SHP77 (cell line): ENCODE measurements around the gene GALM.
"Not testable (repeated sequence)": the region's sequence is repeated elsewhere in the genome, so short reads cannot be mapped to it uniquely, and the experiment has no call there.

ENCODE experiments used
- DNase-seq, 2 experiments: peaks; one replicate each; lab custom pipeline; 2025; lab: John Stamatoyannopoulos, UW

Gene GALM

GRCh38 chr2:38682008-38682575, 16.2 kb downstream of the GALM start:
- DNase-seq: no peak

DNA sequence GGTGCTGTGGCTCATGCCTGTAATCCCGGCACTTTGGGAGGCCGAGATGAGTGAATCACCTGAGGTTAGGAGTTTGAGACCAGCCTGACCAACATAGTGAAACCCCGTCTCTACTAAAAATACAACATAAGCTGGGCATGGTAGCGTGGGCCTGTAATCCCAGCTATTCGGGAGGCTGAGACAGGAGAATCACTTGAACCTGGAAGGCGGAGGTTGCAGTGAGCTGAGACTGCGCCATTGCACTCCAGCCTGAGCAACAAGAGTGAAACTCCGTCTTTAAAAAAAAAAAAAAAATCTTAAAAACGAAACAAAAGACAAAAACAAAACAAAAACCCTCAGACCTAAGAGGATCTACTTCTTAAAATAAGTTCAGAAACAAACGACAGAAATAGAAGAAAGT, 16.7 kb downstream of the GALM start:
- not testable (repeated sequence) for DNase-seq

DNA sequence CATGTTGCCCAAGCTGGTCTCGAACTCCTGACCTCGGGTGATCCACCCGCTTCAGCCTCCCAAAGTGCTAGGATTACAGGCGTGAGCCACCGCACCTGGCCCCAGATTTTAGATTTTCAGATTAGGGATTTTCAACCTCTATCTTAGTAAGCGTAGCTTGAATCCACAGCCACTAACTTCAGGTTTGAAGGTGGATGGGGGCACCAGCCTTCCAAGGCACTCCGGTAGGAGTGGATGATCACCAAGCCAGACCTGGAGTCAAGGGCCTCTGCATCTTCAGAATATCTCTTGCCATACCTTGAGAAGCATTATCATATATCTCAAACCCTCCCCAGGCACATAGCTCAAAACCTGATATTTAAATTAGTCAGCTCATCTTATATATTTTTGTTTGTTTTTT, 17.9 kb downstream of the GALM start:
- DNase-seq: no peak

- no peak for DNase-seq
Measured at GRCh38 chr2:38685116-38685735, 19.3 kb downstream of the GALM start.

DNA sequence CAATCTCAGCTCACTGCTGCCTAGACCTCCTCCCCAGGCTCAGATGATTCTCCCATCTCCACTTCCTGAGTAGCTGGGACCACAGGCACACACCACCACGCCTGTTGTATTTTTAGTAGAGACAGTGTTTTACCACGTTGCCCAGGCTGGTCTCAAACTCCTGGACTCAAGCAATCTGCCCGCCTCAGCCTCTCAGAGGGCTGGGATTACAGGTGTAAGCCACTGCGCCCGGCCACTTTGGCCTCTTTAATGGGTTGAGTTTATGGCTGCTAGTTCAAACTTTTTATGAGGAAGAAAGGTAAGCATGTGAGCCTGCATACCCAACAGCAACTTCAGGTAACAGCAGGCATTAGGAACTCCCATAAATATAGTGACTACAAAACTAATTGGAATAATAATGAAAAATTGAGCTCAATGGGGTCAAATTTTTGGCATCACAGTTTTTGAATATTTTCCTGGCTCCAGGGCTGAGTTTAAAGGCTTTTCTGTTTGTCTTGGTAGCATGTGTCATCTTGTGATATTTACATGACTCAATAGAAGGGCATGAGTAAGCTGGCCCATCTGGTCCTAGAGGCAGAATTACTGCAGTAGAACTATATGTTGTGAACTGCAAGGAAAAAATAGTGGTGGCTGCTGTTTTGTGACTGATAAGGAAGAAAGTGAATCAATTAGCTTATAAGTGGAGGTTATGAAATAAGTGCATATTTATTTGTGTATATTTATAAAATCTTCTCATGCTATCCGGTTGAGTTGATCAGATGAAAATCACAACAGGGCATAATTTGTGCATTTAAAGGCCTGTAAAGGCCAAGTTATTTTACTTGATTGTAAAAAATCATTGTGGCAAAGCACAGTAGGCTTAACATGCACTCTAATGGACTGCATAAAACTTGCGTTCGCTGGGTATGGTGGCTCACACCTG, 24.8 kb downstream of the GALM start:
- DNase-seq: no peak

DNA sequence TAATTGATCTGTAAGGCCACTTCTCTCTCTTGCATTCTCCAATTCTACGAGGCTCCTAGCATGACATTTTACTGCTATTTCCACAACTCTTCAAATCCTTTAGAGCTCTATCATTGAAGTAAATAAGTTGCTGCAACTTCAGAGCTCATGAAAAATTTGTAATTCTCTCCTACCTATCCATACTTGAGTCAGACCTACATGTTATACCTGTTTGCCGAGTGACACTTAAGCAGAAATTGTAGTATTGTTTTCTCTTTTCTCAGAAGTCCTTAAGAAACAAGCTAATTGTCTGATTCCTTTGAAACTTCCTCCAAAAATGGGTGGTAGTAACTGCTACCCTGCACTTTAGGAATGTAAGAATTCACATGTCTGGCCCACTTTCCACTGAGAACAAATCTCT, 26.1 kb downstream of the GALM start:
- DNase-seq: no peak

GRCh38 chr2:38692636-38693318, 26.9 kb downstream of the GALM start:
- no peak for DNase-seq

- DNase-seq: no peak
Measured at GRCh38 chr2:38697116-38697840, 31.4 kb downstream of the GALM start.

DNA sequence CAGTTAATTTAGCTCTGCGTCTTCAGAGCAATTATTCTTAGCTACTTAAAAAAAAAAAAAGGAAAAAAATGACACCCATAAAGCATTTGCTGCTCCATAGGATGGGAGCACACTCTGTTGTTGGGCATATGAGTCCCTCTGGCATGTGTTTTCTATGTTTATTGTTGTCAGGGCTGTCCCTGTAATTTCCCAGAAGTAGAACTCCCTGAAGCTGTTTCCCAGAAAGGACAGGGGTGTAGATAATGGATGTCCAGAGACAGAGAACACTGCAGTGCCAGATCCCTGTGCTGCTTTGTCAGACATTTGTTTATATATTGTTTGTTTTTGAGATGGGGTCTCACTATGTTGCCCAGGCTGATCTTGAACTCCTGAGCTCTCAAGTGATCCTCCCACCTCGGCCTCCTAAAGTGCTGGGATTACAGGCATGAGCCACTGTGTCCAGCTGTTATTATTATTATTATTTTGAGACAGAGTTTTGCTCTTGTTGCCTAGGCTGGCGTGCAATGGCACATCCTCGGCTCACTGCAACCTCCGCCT, 32.6 kb downstream of the GALM start:
- DNase-seq: no peak

DNA sequence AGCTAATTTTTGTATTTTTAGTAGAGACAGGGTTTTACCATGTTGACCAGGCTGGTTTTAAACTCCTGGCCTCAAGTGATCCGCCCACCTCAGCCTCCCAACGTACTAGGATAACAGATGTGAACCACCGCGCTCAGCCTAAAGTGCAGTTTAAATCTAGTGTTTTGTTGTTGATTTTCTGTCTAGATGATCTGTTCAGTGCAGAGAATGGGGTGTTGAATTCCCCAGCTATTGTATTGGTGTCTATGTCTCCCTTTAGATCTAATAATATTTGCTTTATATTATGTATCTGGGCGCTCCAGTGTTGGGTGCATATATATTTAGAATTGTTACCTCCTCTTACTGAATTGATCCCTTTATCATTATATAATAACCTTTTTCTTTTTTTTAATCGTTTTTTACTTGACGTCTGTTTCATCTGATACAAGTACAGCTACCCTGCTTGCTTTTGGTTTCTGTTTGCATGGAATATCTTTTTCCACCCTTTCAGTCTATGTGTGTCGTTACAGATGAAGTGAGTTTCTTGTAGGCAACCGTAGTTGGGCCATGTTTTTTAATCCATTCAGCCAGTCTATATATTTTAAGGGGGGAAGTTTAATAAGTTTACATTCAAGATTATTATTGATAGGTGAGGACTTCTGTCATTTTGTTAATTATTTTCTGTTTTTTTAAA, 34.3 kb downstream of the GALM start:
- DNase-seq: no peak

DNA sequence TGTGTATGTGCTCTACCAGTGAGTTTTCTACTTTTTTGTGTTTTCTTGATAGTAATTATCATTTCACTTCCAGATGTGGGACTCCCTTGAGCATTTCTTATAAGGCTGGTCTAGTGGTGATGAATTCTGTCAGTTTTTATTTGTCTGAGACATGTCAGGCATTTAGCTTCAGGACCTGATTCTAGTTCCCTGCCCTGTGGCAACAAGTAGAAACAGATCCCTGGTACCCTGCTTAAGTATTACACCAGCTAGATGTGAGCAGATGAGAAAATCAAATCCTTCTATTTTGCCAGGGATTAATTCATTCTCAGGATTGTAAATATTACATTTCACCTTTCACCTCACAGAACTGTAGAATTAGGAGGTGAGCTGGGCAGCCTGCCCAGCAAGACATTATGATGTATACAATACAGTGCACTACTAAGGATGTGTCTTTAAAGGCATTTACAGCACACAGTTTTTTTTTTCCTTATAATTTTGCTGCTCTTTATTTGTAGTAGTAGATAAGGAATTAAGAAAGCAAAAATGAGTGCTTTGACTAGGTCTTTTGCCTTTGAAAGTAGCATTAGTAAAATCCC, 35.1 kb downstream of the GALM start:
- no peak for DNase-seq

- DNase-seq: no peak
Measured at GRCh38 chr2:38701542-38701941, 35.6 kb downstream of the GALM start.

DNA sequence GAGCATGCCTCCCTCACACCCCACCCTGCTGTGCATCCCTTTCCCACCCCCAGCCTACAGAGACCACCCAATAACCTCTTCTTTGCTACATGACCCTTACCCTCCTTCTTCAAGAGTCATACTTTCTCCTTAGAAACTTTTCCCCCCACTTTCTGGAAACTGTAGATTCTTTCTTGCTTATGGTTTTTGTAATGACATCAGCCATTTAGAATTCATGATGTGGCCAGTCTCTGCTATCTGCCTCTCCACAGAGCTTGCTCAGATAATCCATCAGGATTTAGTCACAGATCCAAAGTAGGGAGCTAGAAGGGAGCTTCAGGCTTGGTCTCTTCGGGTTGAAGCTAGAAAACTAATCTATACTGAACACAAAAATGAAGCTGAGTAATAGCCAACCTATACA, 36.5 kb downstream of the GALM start:
- DNase-seq: no peak

GRCh38 chr2:38703336-38703735, 37.4 kb downstream of the GALM start:
- DNase-seq: not testable (repeated sequence)

DNA sequence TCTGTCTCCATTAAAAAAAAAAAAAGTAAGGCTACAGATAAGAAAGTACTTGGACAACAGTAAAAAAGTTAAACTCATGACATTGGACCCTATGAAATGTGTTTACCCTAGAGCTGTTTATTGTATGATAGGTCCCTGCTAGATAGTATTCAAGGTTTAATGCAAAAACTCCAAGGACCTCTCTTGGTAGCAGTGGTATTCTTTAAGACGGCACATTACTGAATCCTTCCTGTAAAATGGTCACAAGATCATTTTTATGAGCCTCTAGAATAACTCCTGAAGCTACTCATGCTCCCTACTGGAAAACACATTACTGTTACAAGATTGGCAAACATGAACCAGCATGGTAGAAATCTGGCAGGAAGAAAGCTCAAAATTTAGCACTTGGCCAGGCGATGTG, 38.8 kb downstream of the GALM start:
- DNase-seq: no peak

DNA sequence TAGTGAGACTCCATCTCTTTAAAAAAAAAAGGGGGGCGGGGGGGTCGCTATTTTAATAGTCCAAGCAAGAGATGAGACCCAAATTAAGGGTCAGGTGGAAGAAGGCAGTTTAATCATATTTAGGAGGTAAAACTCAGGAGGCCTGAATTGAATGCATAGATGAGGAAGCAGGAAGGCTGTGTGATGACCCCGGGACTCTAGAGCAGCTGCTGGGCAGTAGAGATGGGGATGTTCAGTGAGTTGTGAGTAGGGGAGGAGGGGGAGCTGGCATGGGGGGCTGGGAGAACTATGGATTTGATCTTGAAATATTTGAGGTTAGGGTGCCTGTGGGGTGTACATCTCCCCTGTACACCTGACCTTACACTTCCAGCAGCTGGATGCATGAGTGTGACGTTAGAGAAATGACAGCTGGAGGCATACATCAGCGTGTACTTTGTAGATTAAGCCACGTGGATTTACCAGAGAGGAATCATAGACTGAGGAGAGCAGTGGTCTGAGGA, 41.0 kb downstream of the GALM start:
- DNase-seq: no peak

DNA sequence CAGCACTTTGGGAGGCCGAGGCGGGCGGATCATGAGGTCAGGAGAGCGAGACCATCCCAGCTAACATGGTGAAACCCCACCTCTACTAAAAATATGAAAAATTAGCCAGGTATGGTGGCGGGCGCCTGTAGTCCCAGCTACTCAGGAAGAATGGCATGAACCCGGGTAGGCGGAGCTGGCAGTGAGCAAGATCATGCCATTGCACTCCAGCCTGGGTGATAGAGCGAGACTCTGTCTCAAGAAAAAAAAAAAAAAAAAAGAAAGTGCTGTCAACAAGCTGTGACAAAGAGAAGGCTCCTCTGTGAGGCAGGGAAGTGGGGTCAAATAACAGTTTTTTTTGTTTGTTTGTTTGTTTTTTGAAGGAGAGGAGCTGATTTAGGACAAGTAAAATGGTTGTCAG, 42.6 kb downstream of the GALM start:
- DNase-seq: not testable (repeated sequence)

DNA sequence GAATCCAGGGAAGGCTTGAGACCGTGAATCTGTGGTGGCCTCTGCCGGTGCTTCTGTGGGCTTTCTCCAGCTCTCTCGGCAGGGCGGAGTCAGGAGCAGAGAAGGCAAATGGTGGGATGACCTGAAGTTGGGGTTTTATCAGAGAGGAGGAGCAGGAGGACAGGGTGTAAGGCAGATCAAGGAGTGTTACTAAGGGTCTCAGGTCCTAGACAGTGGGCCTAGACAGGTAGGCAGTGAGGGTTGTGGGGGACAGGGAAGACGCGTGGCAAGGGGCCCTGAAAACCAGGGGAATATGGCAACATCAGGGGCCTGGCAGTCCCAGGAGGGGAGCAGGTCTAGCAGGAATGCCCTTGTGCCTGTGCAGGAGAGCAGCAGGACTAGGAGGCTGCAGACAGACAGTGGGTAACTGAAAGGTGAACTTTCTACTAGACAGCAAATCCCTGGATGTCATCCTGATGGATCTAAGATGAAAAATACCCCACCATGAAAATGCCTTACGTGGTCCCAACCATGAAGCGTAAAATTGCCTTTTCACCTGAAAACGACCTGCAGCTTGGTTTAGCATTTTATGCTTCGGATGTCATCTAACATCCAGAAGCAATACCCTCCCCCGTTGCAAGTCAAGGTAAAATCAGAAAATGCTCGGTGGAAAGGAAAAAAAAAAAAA, 43.1 kb downstream of the GALM start:
- no peak for DNase-seq

DNA sequence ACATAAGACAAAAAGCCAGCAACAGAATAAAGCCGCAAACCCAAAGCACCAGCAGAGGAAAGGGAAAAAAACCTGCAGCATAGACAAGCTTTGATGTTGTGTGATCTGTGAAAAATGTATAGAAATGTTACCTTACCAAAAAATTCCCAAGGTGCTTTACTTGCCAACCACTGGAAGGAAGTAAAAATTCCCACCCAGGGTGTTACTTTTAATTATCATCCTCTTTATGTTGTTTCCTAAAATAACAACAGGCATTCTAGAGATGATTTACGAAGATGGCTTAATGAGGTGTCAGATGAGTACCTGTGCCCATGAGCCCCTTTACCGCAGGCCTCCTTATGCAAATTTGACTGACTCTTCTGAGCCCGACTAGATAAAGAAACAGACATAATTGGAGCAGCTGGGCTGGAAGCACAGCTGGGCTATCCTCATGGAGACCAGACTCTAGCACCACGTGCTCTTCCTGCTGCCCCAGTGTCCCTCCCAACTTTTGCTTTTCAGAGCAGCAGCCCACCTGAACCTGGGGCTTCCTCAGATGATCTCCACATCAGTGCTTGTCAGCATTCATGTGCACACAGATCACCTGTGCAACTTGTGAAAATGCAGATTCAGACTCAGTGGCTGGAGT, 43.8 kb downstream of the GALM start:
- DNase-seq: no peak
